ENCODE data around the gene ARHGAP32. TPM values are rescaled to one million over a fixed set of nuclear protein-coding genes. Genes with fewer than 3 reads are reported as not detected.

Gene ARHGAP32
- polyA plus RNA-seq, 1 of the 3 experiments (the other 2 are of a cell fraction): 4.8 TPM

DNA sequence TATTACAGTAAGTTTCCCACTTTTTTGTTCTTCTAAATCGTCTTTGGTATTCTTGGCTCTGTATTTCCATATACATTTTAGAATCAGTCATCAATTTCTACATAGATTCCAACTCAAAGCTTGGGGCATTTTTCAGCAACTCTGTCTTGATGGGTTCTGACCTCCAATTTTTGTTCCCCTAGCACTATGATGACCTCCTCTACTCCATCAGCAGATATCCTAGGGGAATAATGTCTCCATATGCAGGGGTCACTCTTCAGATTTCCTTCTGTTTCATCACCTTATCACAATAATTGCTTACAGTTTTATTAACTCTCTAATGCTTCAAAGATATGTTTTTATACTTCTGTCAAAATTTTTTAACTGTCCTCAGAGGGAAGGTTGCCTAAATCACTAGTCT is 158.1 kb downstream of the ARHGAP32 start:
- H3K4me1 ChIP-seq (ENCODE audit: control insufficient read depth in 1 of 2, insufficient read depth in 2 of 2, low read depth in 1 of 2, low read length in 1 of 2): no peaks in the 10 kb centered on the region
- DNase-seq: no peak
- no peaks in the 10 kb centered on the region for H3K27me3 ChIP-seq (ENCODE audit: insufficient read depth)
- 82% methylated on average over 1 of the region's 1 CpG for WGBS (ENCODE audit: low lambda C conversion rate)
- no peak overlapping the region for H3K27ac ChIP-seq (ENCODE audit: low read depth in 2 of 2, low read length in 1 of 2)
- H2AFZ ChIP-seq (ENCODE audit: low read depth): no peak overlapping the region
- H3K9me2 ChIP-seq: no peaks in the 10 kb centered on the region
- H3K4me3 ChIP-seq (ENCODE audit: low read depth in 2 of 2, low read length in 1 of 2): no peak overlapping the region
- H3K4me2 ChIP-seq: no peak overlapping the region
- ChIA-PET CTCF (no interaction called here), POLR2A (no interaction called here)
- H3K79me2 ChIP-seq (ENCODE audit: insufficient read depth): no peaks in the 10 kb centered on the region
- peaks cover 0 to 16% of the 10 kb centered on the region in 2 experiments for H3K36me3 ChIP-seq (replicated peaks in 1 of 2; ENCODE audit: control insufficient read depth in 1 of 2, insufficient read depth in 2 of 2, low read length in 1 of 2)
- no peaks in the 10 kb centered on the region for H4K20me1 ChIP-seq (ENCODE audit: insufficient read depth)
- no peak overlapping the region for H3K9ac ChIP-seq
- TF ChIP-seq, protein P1, sequence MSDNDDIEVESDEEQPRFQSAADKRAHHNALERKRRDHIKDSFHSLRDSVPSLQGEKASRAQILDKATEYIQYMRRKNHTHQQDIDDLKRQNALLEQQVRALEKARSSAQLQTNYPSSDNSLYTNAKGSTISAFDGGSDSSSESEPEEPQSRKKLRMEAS (IDR thresholded peaks at IDR 0.05; ENCODE audit: low read depth): no peak
- TF ChIP-seq RFX5 (IDR thresholded peaks at IDR 0.05; ENCODE audit: low read length): no peak
- TF ChIP-seq, protein P2, sequence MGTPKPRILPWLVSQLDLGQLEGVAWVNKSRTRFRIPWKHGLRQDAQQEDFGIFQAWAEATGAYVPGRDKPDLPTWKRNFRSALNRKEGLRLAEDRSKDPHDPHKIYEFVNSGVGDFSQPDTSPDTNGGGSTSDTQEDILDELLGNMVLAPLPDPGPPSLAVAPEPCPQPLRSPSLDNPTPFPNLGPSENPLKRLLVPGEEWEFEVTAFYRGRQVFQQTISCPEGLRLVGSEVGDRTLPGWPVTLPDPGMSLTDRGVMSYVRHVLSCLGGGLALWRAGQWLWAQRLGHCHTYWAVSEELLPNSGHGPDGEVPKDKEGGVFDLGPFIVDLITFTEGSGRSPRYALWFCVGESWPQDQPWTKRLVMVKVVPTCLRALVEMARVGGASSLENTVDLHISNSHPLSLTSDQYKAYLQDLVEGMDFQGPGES (IDR thresholded peaks at IDR 0.05; ENCODE audit: low read depth, low read length): no peak
- no peak for TF ChIP-seq CHD2 (IDR thresholded peaks at IDR 0.05; ENCODE audit: low read length, partially characterized antibody)
- TF ChIP-seq YY1 (IDR thresholded peaks at IDR 0.05; ENCODE audit: low read depth): no peak
- TF ChIP-seq TEAD4 (IDR thresholded peaks at IDR 0.05; ENCODE audit: borderline replicate concordance, insufficient read depth): no peak
- no peak for TF ChIP-seq TAF1 (IDR thresholded peaks at IDR 0.05; ENCODE audit: borderline replicate concordance, low read depth, low read length)
- TF ChIP-seq NRF1 (IDR thresholded peaks at IDR 0.05; ENCODE audit: low read depth, low read length): no peak
- TF ChIP-seq, protein P3, sequence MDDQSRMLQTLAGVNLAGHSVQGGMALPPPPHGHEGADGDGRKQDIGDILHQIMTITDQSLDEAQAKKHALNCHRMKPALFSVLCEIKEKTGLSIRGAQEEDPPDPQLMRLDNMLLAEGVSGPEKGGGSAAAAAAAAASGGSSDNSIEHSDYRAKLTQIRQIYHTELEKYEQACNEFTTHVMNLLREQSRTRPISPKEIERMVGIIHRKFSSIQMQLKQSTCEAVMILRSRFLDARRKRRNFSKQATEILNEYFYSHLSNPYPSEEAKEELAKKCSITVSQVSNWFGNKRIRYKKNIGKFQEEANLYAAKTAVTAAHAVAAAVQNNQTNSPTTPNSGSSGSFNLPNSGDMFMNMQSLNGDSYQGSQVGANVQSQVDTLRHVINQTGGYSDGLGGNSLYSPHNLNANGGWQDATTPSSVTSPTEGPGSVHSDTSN (IDR thresholded peaks at IDR 0.05): no peak
- H3K9me3 ChIP-seq: no peaks in the 10 kb centered on the region
- H3F3A ChIP-seq (replicated peaks; ENCODE audit: insufficient read depth): no peaks in the 10 kb centered on the region

DNA sequence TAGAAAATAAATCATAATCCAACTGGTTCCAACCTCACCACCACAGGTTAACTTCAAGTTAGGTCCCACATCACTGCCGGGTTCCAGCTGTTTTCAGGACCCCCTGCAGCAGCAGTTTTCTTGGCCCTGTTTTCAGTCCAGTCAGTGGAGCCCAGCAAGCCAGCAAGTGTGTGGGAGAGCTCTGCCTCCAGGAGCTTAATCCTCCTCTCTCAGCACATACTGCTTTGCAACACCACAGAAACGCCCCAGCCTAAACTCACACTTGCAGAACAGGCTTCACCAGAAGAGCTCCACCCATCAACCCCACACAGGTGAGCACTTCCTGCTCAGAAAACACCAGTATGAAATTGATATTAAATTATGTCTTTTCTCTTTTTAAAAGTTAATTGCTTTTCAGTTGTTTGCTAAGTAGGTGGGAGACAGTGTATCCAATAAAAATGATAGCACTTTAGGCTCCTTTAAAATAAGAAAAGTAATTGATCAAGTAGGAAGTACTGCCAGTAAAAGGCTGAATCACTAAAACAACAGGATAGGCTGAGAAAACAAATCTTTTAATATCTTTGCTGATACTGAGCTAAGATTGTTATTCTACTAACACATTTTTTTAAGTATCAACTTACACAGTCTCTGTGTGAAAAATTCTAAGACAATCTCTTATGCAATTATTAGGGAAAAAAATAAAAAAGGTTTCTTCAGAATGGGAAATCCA is 168.0 kb downstream of the ARHGAP32 start:
- Histone ChIP-seq H3K4me2 (no peak overlapping the region), H3K36me3 (replicated peaks in 1 of 2; ENCODE audit: control insufficient read depth in 1 of 2, insufficient read depth in 2 of 2, low read length in 1 of 2) (no peaks in the 10 kb centered on the region), H3K27ac (ENCODE audit: low read depth in 2 of 2, low read length in 1 of 2) (no peak overlapping the region), H3K27me3 (ENCODE audit: insufficient read depth) (no peaks in the 10 kb centered on the region), H3K9ac (no peak overlapping the region), H3K4me3 (ENCODE audit: low read depth in 2 of 2, low read length in 1 of 2) (no peak overlapping the region), H3K4me1 (ENCODE audit: control insufficient read depth in 1 of 2, insufficient read depth in 2 of 2, low read depth in 1 of 2, low read length in 1 of 2) (peaks cover 0 to 13% of the 10 kb centered on the region in 2 experiments; a peak in 1 of 4 replicates), H4K20me1 (ENCODE audit: insufficient read depth) (no peaks in the 10 kb centered on the region), H3K79me2 (ENCODE audit: insufficient read depth) (no peaks in the 10 kb centered on the region), H3K9me3 (no peaks in the 10 kb centered on the region), H3F3A (replicated peaks; ENCODE audit: insufficient read depth) (no peaks in the 10 kb centered on the region), H3K9me2 (no peaks in the 10 kb centered on the region), H2AFZ (ENCODE audit: low read depth) (no peak overlapping the region)
- DNase-seq: no peak
- WGBS (ENCODE audit: low lambda C conversion rate): 100% methylated on average over 2 of the region's 2 CpGs
- POLR2A ChIA-PET: no interaction called here
- TF ChIP-seq FOSL2 (IDR thresholded peaks at IDR 0.05; ENCODE audit: borderline replicate concordance, low read depth) (no peak), RFX5 (IDR thresholded peaks at IDR 0.05; ENCODE audit: low read length) (no peak), MXI1 (IDR thresholded peaks at IDR 0.05; ENCODE audit: low read depth, low read length) (no peak), GATA2 (CRISPR knock-in tag; IDR thresholded peaks at IDR 0.05) (no peak), CHD2 (IDR thresholded peaks at IDR 0.05; ENCODE audit: low read length, partially characterized antibody) (no peak), NRF1 (IDR thresholded peaks at IDR 0.05; ENCODE audit: low read depth, low read length) (no peak), TAF1 (IDR thresholded peaks at IDR 0.05; ENCODE audit: borderline replicate concordance, low read depth, low read length) (no peak), SIN3A (IDR thresholded peaks at IDR 0.05; ENCODE audit: borderline replicate concordance, low read depth, low read length) (no peak), EZH2phosphoT487 (IDR thresholded peaks at IDR 0.05; ENCODE audit: borderline replicate concordance, low read depth) (no peak), FOXM1 (IDR thresholded peaks at IDR 0.05; ENCODE audit: low read depth) (no peak), MEF2A (IDR thresholded peaks at IDR 0.05; ENCODE audit: borderline replicate concordance, low read depth) (no peak)
- TF ChIP-seq, protein P4, sequence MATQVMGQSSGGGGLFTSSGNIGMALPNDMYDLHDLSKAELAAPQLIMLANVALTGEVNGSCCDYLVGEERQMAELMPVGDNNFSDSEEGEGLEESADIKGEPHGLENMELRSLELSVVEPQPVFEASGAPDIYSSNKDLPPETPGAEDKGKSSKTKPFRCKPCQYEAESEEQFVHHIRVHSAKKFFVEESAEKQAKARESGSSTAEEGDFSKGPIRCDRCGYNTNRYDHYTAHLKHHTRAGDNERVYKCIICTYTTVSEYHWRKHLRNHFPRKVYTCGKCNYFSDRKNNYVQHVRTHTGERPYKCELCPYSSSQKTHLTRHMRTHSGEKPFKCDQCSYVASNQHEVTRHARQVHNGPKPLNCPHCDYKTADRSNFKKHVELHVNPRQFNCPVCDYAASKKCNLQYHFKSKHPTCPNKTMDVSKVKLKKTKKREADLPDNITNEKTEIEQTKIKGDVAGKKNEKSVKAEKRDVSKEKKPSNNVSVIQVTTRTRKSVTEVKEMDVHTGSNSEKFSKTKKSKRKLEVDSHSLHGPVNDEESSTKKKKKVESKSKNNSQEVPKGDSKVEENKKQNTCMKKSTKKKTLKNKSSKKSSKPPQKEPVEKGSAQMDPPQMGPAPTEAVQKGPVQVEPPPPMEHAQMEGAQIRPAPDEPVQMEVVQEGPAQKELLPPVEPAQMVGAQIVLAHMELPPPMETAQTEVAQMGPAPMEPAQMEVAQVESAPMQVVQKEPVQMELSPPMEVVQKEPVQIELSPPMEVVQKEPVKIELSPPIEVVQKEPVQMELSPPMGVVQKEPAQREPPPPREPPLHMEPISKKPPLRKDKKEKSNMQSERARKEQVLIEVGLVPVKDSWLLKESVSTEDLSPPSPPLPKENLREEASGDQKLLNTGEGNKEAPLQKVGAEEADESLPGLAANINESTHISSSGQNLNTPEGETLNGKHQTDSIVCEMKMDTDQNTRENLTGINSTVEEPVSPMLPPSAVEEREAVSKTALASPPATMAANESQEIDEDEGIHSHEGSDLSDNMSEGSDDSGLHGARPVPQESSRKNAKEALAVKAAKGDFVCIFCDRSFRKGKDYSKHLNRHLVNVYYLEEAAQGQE (IDR thresholded peaks at IDR 0.05; ENCODE audit: low read depth, low read length): no peak
- TF ChIP-seq, protein P5, sequence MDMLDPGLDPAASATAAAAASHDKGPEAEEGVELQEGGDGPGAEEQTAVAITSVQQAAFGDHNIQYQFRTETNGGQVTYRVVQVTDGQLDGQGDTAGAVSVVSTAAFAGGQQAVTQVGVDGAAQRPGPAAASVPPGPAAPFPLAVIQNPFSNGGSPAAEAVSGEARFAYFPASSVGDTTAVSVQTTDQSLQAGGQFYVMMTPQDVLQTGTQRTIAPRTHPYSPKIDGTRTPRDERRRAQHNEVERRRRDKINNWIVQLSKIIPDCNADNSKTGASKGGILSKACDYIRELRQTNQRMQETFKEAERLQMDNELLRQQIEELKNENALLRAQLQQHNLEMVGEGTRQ (IDR thresholded peaks at IDR 0.05; ENCODE audit: borderline replicate concordance, low read depth, low read length): no peak
- CTCF ChIA-PET: no interaction called here
